SHP77 treated with DMSO at 0.1 percent for 48 hours (cell line): Measurements from ENCODE around the gene ENOSF1.
"Not testable (repeated sequence)": the region's sequence is repeated elsewhere in the genome, so short reads cannot be mapped to it uniquely, and the experiment has no call there.

Experiments
- DNase-seq: peaks from one replicate; lab custom pipeline; 2025; lab: John Stamatoyannopoulos, UW

Gene ENOSF1

GRCh38 chr18:706405-706804, 6.0 kb downstream of the ENOSF1 start:
- DNase-seq = no peak

GRCh38 chr18:703213-703967, 9.0 kb downstream of the ENOSF1 start:
- DNase-seq = no peak

- DNase-seq = no peak
These were observed 14.6 kb downstream of the ENOSF1 start for GRCh38 chr18:697800-698199.

GRCh38 chr18:697012-697411, 15.4 kb downstream of the ENOSF1 start:
- no peak for DNase-seq

GRCh38 chr18:693466-694187, 18.8 kb downstream of the ENOSF1 start:
- DNase-seq = no peak

DNA sequence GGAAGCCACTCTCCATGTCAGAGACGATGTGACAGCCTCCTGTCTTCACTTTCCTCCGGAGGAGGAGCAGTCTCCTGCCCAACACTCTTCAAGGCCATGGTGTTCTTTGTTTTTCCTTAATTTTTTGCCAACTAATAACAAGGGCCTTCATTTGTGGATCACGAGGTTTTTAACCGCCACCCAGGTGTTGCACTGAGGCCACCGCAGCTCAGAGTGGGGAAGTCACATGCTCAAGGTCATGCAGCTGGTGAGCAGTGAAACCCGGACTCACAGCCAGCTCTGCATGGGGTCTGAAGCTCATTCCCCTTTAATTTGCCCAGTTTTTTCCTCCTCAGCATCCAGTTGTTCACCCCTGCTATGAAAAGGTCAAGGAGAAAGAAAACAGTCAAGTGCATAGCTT, 19.6 kb downstream of the ENOSF1 start:
- DNase-seq = no peak

DNA sequence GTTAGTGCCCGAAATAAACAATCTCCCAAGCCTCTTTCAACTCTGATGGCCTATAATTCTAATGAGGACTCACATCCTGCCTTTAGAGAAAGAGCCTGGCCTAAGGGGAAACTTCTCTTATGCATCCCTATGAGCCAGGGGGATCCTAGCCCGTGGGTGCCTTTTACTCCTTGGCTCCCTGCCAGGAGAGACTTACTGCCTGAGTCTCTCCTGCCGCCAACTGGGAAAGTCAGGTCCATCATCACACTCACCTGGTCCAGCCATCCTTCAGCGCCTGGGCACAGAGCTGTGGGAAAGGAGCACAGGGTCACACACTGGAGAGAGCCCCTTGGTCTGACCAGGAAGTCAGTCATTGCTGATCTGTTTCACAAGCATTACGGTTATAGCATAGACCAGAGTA, 24.1 kb downstream of the ENOSF1 start:
- no peak for DNase-seq

GRCh38 chr18:686339-687111, 25.9 kb downstream of the ENOSF1 start:
- DNase-seq = no peak

DNA sequence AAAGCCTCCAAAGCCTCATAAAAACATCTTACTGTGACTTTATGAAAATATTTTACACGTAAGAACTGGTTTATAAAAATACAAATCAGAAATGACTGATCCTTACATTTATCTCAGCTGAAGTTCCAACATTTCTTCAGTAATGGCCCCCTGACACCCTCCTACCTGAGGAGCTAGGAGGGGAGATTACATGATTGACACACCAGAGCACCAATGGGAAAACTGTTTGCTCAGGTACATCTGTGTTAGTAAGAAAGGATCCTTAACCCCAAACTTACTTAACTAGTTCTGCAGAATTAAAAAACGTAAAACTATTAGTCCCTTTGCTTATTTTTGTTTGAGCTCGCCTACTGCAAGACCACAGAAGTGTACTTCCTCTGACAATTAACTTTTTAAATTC, 27.0 kb downstream of the ENOSF1 start:
- DNase-seq = no peak

- DNase-seq = no peak
These were observed 28.9 kb downstream of the ENOSF1 start for GRCh38 chr18:683531-683930.

GRCh38 chr18:682833-683232, 29.6 kb downstream of the ENOSF1 start:
- no peak for DNase-seq

DNA sequence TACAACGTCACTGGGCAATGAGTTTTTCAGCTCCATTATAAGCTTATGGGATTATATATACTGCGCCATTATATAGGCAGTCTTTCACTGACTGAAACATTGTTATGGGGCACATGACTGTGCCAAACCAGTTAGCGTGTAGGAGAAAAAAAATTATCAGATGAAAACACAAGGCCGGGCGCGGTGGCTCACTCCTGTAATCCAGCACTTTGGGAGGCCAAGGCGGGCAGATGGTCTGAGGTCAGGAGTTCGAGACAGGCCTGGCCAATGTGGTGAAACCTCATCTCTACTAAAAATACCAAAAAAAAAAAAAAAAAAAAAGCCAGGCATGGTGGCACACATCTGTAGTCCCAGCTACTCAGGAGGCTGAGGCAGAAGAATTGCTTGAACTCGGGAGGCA, 30.0 kb downstream of the ENOSF1 start:
- not testable (repeated sequence) for DNase-seq

GRCh38 chr18:681985-682384, 30.4 kb downstream of the ENOSF1 start:
- DNase-seq = no peak

- DNase-seq = no peak
These were observed 32.0 kb downstream of the ENOSF1 start for GRCh38 chr18:680392-680791.

DNA sequence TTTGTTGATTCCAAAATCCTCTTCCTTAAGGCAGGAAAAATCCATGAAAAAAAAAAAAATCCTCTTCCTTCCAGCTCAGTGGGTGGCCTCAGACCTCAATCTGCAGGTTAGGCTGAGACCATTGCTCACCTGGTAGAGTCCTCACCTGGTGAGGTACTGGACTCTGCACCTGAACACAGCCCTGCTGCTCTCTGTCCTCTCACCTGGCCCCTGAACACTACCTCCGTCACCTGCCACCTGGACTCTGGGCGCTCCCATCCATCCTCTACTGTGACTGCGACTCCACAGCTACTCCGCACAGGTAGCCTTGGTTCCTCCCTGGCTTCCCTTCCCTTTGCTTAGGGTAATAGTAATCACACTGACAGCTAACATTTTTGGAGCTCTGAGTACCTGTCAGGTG, 32.9 kb downstream of the ENOSF1 start:
- no peak for DNase-seq

GRCh38 chr18:678482-679182, 33.8 kb downstream of the ENOSF1 start:
- no peak for DNase-seq

- DNase-seq = no peak
These were observed 34.5 kb downstream of the ENOSF1 start for GRCh38 chr18:677951-678381.

- no peak for DNase-seq
These were observed 35.3 kb downstream of the ENOSF1 start for GRCh38 chr18:677145-677544.

GRCh38 chr18:676736-677135, 35.7 kb downstream of the ENOSF1 start:
- no peak for DNase-seq

DNA sequence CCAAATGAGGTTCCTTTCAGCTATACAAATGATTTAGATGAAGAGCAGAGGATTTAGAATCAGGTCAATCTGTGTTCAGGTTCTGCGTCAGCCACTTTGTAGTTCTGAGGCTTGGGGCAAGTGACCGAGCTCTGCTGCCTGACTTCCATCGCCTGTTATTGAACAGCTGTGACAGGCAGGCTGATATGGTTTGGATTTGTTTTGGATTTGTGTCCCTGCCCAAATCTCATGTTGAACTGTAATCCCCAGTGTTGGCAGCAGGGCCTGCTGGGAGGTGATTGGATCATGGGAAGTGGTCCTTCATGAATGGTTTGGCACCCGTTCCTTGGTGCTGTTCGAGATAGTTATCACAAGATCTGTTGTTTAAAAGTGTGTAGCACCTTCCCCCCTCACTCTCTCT, 36.4 kb downstream of the ENOSF1 start:
- no peak for DNase-seq

- no peak for DNase-seq
These were observed 37.1 kb downstream of the ENOSF1 start for GRCh38 chr18:675307-675706.

DNA sequence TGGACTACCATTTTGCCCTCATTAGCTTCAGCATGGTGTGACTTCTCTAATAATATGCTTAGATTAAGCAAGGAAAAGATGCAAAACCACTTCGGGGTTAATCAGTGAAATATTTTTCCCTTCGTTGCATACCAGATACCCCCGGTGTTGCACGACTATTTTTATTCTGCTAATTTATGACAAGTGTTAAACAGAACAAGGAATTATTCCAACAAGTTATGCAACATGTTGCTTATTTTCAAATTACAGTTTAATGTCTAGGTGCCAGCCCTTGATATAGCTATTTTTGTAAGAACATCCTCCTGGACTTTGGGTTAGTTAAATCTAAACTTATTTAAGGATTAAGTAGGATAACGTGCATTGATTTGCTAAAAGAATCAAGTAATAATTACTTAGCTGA, 38.7 kb downstream of the ENOSF1 start:
- DNase-seq = no peak
